H1 (cell line): ENCODE data around the gene TCHH. TPM values are rescaled to one million over a fixed set of nuclear protein-coding genes. Genes with fewer than 3 reads are reported as not detected.

Experiments
- CTCF ChIA-PET: fragments of 300-600 bp; sonication (Branson Sonifier 250); formaldehyde crosslinking; loops from one replicate; lab custom pipeline; 2021; ENCODE audit not compliant: partially characterized antibody; lab: Charles Lee
- POLR2A ChIA-PET: fragments of 300-600 bp; sonication (Branson Sonifier 250); formaldehyde crosslinking; loops from one replicate; lab custom pipeline; 2021; ENCODE audit warnings: inconsistent platforms; ENCODE audit not compliant: partially characterized antibody; lab: Charles Lee
- DNase-seq, 2 experiments: peaks; one replicate each; pipeline versions ENCODE4 v3.0.0 to v3.0.0-alpha.2; 2010 to 2022; ENCODE audit warnings: low spot score in 2 of 2, low read depth in 1 of 2, mixed read lengths in 1 of 2
- FAIRE-seq: peaks from 2 replicates; lab custom pipeline; 2011; peaks lifted over from hg19 to GRCh38; lab: Jason Lieb, UNC
- H2AFZ ChIP-seq: 2 replicates; pipeline ENCODE4 v1.8.1; 2012; ENCODE audit warnings: low read length, inconsistent platforms
- H2AK5ac ChIP-seq: 2 replicates; pipeline ENCODE4 v1.6.1; 2013; ENCODE audit warnings: low read depth, low read length
- H2BK120ac ChIP-seq: replicated peaks from 2 replicates; pipeline ENCODE3; 2013; ENCODE audit warnings: low read depth, low read length, inconsistent platforms
- H2BK12ac ChIP-seq: 2 replicates; pipeline ENCODE4 v1.6.1; 2013; ENCODE audit warnings: low read depth, low read length
- H2BK15ac ChIP-seq: 2 replicates; pipeline ENCODE4 v1.6.1; 2013; ENCODE audit warnings: low read length
- H2BK20ac ChIP-seq: 2 replicates; pipeline ENCODE4 v1.6.1; 2013; ENCODE audit warnings: low read length
- H2BK5ac ChIP-seq: 2 replicates; pipeline ENCODE4 v1.6.1; 2013; ENCODE audit warnings: low read depth, low read length
- H3K14ac ChIP-seq: 2 replicates; pipeline ENCODE4 v1.6.1; 2013; ENCODE audit warnings: inconsistent platforms; ENCODE audit not compliant: insufficient read length
- H3K18ac ChIP-seq: 2 replicates; pipeline ENCODE4 v1.6.1; 2013; ENCODE audit warnings: low read length; ENCODE audit errors: extremely low read depth
- H3K23ac ChIP-seq: 2 replicates; pipeline ENCODE4 v1.6.1; 2013; ENCODE audit warnings: inconsistent platforms; ENCODE audit not compliant: insufficient read length
- H3K23me2 ChIP-seq: 2 replicates; pipeline ENCODE4 v1.6.1; 2013; ENCODE audit warnings: low read depth, low read length
- H3K27ac ChIP-seq: 2 replicates; pipeline ENCODE4 v1.6.1; 2011; ENCODE audit warnings: low read depth, low read length, inconsistent platforms
- H3K27me3 ChIP-seq, 4 experiments: replicated peaks in 1 of 4; 1 replicate in 1 of 4; 2 replicates in 3 of 4; pipeline versions ENCODE4 v1.6.1 to v1.8.1; 2011 to 2013; ENCODE audit warnings: low read length in 3 of 4, mild to moderate bottlenecking in 3 of 4, inconsistent platforms in 2 of 4, mixed read lengths in 2 of 4, moderate library complexity in 1 of 4; ENCODE audit not compliant: control insufficient read depth in 3 of 4, insufficient read depth in 3 of 4; ENCODE audit errors: extremely low read depth in 1 of 4
- H3K36me3 ChIP-seq, 4 experiments: 2 replicates each; pipeline versions ENCODE4 v1.6.1 to v1.8.1; 2011 to 2013; ENCODE audit warnings: mild to moderate bottlenecking in 4 of 4, low read length in 3 of 4, moderate library complexity in 2 of 4, control low read depth in 1 of 4, inconsistent platforms in 1 of 4; ENCODE audit not compliant: insufficient read depth in 4 of 4, control insufficient read depth in 2 of 4
- H3K4ac ChIP-seq: replicated peaks from 2 replicates; pipeline ENCODE3; 2013; ENCODE audit warnings: low read length, low read depth, mixed read lengths, inconsistent platforms; ENCODE audit not compliant: insufficient read length
- H3K4me1 ChIP-seq, 4 experiments: replicated peaks in 1 of 4; 1 replicate in 1 of 4; 2 replicates in 3 of 4; pipeline versions ENCODE4 v1.6.1 to v1.8.1; 2011 to 2013; ENCODE audit warnings: low read length in 3 of 4, inconsistent platforms in 2 of 4, mixed read lengths in 1 of 4; ENCODE audit not compliant: insufficient read depth in 4 of 4, control insufficient read depth in 3 of 4
- H3K4me2 ChIP-seq, 2 experiments: 2 replicates each; pipeline versions ENCODE4 v1.6.1 to v1.8.1; 2011 to 2013; ENCODE audit warnings: low read depth in 2 of 2, low read length in 2 of 2, control low read depth in 1 of 2, inconsistent platforms in 1 of 2, mild to moderate bottlenecking in 1 of 2; ENCODE audit not compliant: insufficient read depth in 1 of 2
- H3K4me3 ChIP-seq, 4 experiments: fragments of 200-600, 300-600 bp in 1 of 4; sonication (generic), shearing (Covaris generic), sonication (Bioruptor Twin) in 1 of 4; 2 replicates each; pipeline versions ENCODE4 v1.5.1 to v1.8.1; 2011 to 2016; ENCODE audit warnings: low read length in 4 of 4, low read depth in 3 of 4, control low read depth in 2 of 4, inconsistent platforms in 2 of 4, mild to moderate bottlenecking in 2 of 4, mixed read lengths in 1 of 4, moderate library complexity in 1 of 4; ENCODE audit not compliant: insufficient read depth in 2 of 4; ENCODE audit errors: extremely low read depth in 1 of 4
- H3K56ac ChIP-seq: replicated peaks from 2 replicates; pipeline ENCODE3; 2013; ENCODE audit warnings: low read depth, mild to moderate bottlenecking, mixed read lengths, low read length, inconsistent platforms; ENCODE audit not compliant: insufficient read length
- H3K79me1 ChIP-seq: 2 replicates; pipeline ENCODE4 v1.6.1; 2013; ENCODE audit warnings: low read depth, low read length, control low read depth
- H3K79me2 ChIP-seq, 2 experiments: 2 replicates each; pipeline versions ENCODE4 v1.6.1 to v1.8.1; 2012 to 2013; ENCODE audit warnings: low read length in 2 of 2, mild to moderate bottlenecking in 2 of 2, inconsistent platforms in 1 of 2; ENCODE audit not compliant: insufficient read depth in 2 of 2, control insufficient read depth in 1 of 2
- H3K9ac ChIP-seq, 4 experiments: replicated peaks in 1 of 4; 1 replicate in 1 of 4; 2 replicates in 3 of 4; pipeline versions ENCODE4 v1.6.1 to v1.8.1; 2011 to 2013; ENCODE audit warnings: low read depth in 3 of 4, low read length in 3 of 4, control low read depth in 2 of 4, mild to moderate bottlenecking in 2 of 4, moderate library complexity in 2 of 4, inconsistent platforms in 1 of 4; ENCODE audit errors: extremely low read depth in 1 of 4
- H3K9me3 ChIP-seq, 2 experiments: 2 replicates each; pipeline versions ENCODE4 v1.6.1 to v1.8.1; 2012 to 2013; ENCODE audit warnings: mild to moderate bottlenecking in 2 of 2, moderate library complexity in 2 of 2, control low read depth in 1 of 2, inconsistent platforms in 1 of 2, low read depth in 1 of 2, low read length in 1 of 2, mixed read lengths in 1 of 2; ENCODE audit not compliant: insufficient read depth in 2 of 2
- H4K20me1 ChIP-seq, 2 experiments: replicated peaks in 1 of 2; 2 replicates each; pipeline versions ENCODE3 to v1.8.1; 2011 to 2013; ENCODE audit warnings: inconsistent platforms in 2 of 2, low read length in 2 of 2, mild to moderate bottlenecking in 1 of 2; ENCODE audit not compliant: insufficient read depth in 2 of 2, control insufficient read depth in 1 of 2
- H4K5ac ChIP-seq: 2 replicates; pipeline ENCODE4 v1.6.1; 2013; ENCODE audit warnings: low read length, low read depth, mixed read lengths, inconsistent platforms; ENCODE audit not compliant: insufficient read length
- H4K8ac ChIP-seq: 2 replicates; pipeline ENCODE4 v1.8.0; 2013; ENCODE audit warnings: mild to moderate bottlenecking, moderate library complexity, low read length, inconsistent platforms; ENCODE audit not compliant: insufficient read depth; ENCODE audit errors: extremely low read depth
- H4K91ac ChIP-seq: replicated peaks from 2 replicates; pipeline ENCODE3; 2013; ENCODE audit warnings: low read length, mixed read lengths, inconsistent platforms; ENCODE audit not compliant: insufficient read length
- ASH2L ChIP-seq: fragments of 200-600, 300-600 bp; sonication (generic); IDR thresholded peaks from one replicate; pipeline ENCODE4 v1.7.1; 2017; ENCODE audit warnings: low read length
- ATF3 ChIP-seq: IDR thresholded peaks from 2 replicates; pipeline ENCODE4 v1.6.1; 2011; ENCODE audit warnings: low read depth, mild to moderate bottlenecking, low read length; ENCODE audit not compliant: insufficient read depth
- CHD1 ChIP-seq: IDR thresholded peaks from 2 replicates; pipeline ENCODE4 v1.6.1; 2012; ENCODE audit warnings: low read depth, low read length, improper control_type of control experiment
- GABPA ChIP-seq: IDR thresholded peaks from 2 replicates; pipeline ENCODE4 v1.6.1; 2011; ENCODE audit warnings: mild to moderate bottlenecking, low read length, moderate library complexity, borderline replicate concordance; ENCODE audit not compliant: insufficient read depth
- GTF2F1 ChIP-seq: IDR thresholded peaks from 2 replicates; pipeline ENCODE4 v1.6.1; 2012; ENCODE audit warnings: low read depth, low read length, improper control_type of control experiment, borderline replicate concordance
- MAX ChIP-seq: IDR thresholded peaks from 2 replicates; pipeline ENCODE4 v1.6.1; 2012; ENCODE audit warnings: inconsistent platforms
- POLR2A ChIP-seq, 2 experiments: IDR thresholded peaks; 1 replicate in 1 of 2; 2 replicates in 1 of 2; pipeline ENCODE4 v1.6.1; 2011; ENCODE audit warnings: low read depth in 2 of 2, low read length in 2 of 2, mild to moderate bottlenecking in 2 of 2; ENCODE audit errors: control extremely low read depth in 1 of 2
- POLR2AphosphoS5 ChIP-seq: IDR thresholded peaks from 2 replicates; pipeline ENCODE4 v1.6.1; 2011; ENCODE audit warnings: low read depth, low read length
- RBBP5 ChIP-seq: IDR thresholded peaks from 2 replicates; pipeline ENCODE4 v1.7.1; 2012; ENCODE audit warnings: low read depth, mild to moderate bottlenecking, inconsistent platforms, low read length, moderate library complexity, borderline replicate concordance
- RXRA ChIP-seq: IDR thresholded peaks from 2 replicates; pipeline ENCODE4 v1.6.1; 2011; ENCODE audit warnings: low read depth, mild to moderate bottlenecking, low read length, moderate library complexity; ENCODE audit not compliant: insufficient read depth
- TBP ChIP-seq: IDR thresholded peaks from 2 replicates; pipeline ENCODE4 v1.6.1; 2011; ENCODE audit warnings: low read depth, low read length, improper control_type of control experiment
- USF2 ChIP-seq: IDR thresholded peaks from 2 replicates; pipeline ENCODE4 v1.6.1; 2011; ENCODE audit warnings: low read length, improper control_type of control experiment
- YY1 ChIP-seq: IDR thresholded peaks from 2 replicates; pipeline ENCODE4 v1.6.1; 2011; ENCODE audit warnings: low read depth, mild to moderate bottlenecking, low read length
- WGBS, 2 experiments: shearing (Covaris generic) in 1 of 2; methylation state at CpG; one replicate each; pipeline versions ENCODE4 v1.1.6 to v1.1.7; 2013 to 2015; ENCODE audit warnings: low lambda C conversion rate in 2 of 2, mixed read lengths in 2 of 2, inconsistent platforms in 1 of 2, low coverage in 1 of 2, missing lambda C conversion rate in 1 of 2; ENCODE audit not compliant: insufficient replicate concordance in 2 of 2, insufficient coverage in 1 of 2, insufficient read length in 1 of 2; ENCODE audit errors: extremely low coverage in 1 of 2, missing lambda C conversion rate in 1 of 2; 5-methylcytosine and 5-hydroxymethylcytosine counted together
- polyA plus RNA-seq, 7 experiments: library from polyadenylated mRNA; depleted of rRNA in 3 of 7; stranded (reverse) in 5 of 7; unstranded in 2 of 7; fragments of >200 nt in 5 of 7; fragments of 200-250 nt in 2 of 7; gene quantifications; 1 replicate in 5 of 7; 2 replicates in 1 of 7; 4 replicates in 1 of 7; pipeline versions ENCODE4 v1.2.1 to v1.2.3, GENCODE V29; 2011 to 2013; ENCODE audit warnings: missing spikeins in 2 of 7, mixed read lengths in 2 of 7
- total RNA-seq: library from RNA; stranded (reverse); fragmentation: NEBNext Ultra II Directional; extraction: Animal tissue kit (Norgen Biotek cat#: 25700); gene quantifications from 2 replicates; pipeline ENCODE4 v1.2.1, GENCODE V29; 2021

TCHH gene
- total and polyA plus RNA-seq, 2 of the 8 experiments (the other 6 are each of a cell fraction or from before 2014, with no cell fraction given): 0.02 to 0.07 TPM

GRCh38 chr1:152162792-152163463 is 47.7 kb upstream of the TCHH start:
- no peak overlapping the region for H3K27ac ChIP-seq
- no peak overlapping the region for H3K18ac ChIP-seq
- H3K56ac ChIP-seq: no peak overlapping the region
- peaks cover 64 to 74% of the 10 kb centered on the region in 2 experiments for H3K9me3 ChIP-seq
- H3K4ac ChIP-seq: no peak overlapping the region
- no peak overlapping the region for H2BK5ac ChIP-seq
- H3K79me2 ChIP-seq: no peaks in the 10 kb centered on the region
- H2AFZ ChIP-seq: no peak overlapping the region
- H4K91ac ChIP-seq: no peak overlapping the region
- no peak overlapping the region for H3K4me3 ChIP-seq
- H3K36me3 ChIP-seq: no peaks in the 10 kb centered on the region
- 79% methylated on average over 1 of the region's 1 CpG; no CpG with 5 or more reads in 1 of the 2 experiments for WGBS, 2 experiments
- H2BK120ac ChIP-seq: no peak overlapping the region
- H3K4me1 ChIP-seq: no peaks in the 10 kb centered on the region
- no peak overlapping the region for H2AK5ac ChIP-seq
- ChIA-PET POLR2A (no interaction called here), CTCF (no interaction called here)
- H2BK12ac ChIP-seq: no peak overlapping the region
- no peak overlapping the region for H3K9ac ChIP-seq
- H4K8ac ChIP-seq: no peak overlapping the region
- no peak overlapping the region for H2BK15ac ChIP-seq
- FAIRE-seq: no peak
- H3K23ac ChIP-seq: no peak overlapping the region
- H3K14ac ChIP-seq: no peak overlapping the region
- H2BK20ac ChIP-seq: no peak overlapping the region
- H3K23me2 ChIP-seq: no peaks in the 10 kb centered on the region
- no peak for DNase-seq
- no peak overlapping the region for H3K4me2 ChIP-seq
- no peaks in the 10 kb centered on the region for H3K79me1 ChIP-seq
- no peaks in the 10 kb centered on the region for H3K27me3 ChIP-seq
- H4K20me1 ChIP-seq: no peaks in the 10 kb centered on the region
- no peak overlapping the region for H4K5ac ChIP-seq
- TF ChIP-seq GTF2F1 (no peak), YY1 (no peak), ASH2L (no peak), USF2 (no peak), POLR2A (IDR thresholded peaks at IDR 0.05; ENCODE audit: control extremely low read depth in 1 of 2, low read depth in 2 of 2, low read length in 2 of 2) (no peak), MAX (no peak), RXRA (no peak), TBP (no peak), CHD1 (no peak), GABPA (no peak), RBBP5 (no peak), ATF3 (no peak), POLR2AphosphoS5 (no peak)
